Gastrocnemius medialis (tissue), 4 donors: ENCODE measurements around the gene NOC4L.

ENCODE experiments used
- POLR2A ChIP-seq, 2 donors: fragments of 450-650 bp; IDR thresholded peaks; one replicate each; pipeline ENCODE4 v1.6.1; 2017; ENCODE audit warnings: antibody characterized with exemption in 2 of 2, mild to moderate bottlenecking in 2 of 2, moderate library complexity in 2 of 2
- TF ChIP-seq, protein P1 (sequence below), 5 experiments: fragments of 450-650 bp in 3 of 5; fragments of 200-600 bp in 2 of 5; sonication (generic) in 2 of 5; IDR thresholded peaks in 4 of 5; conservative IDR thresholded peaks in 1 of 5; 1 replicate in 4 of 5; 2 replicates in 1 of 5; pipeline ENCODE4 v1.5.1; 2016 to 2019; ENCODE audit warnings: antibody characterized with exemption in 5 of 5, mild to moderate bottlenecking in 3 of 5, moderate library complexity in 3 of 5

DNA sequence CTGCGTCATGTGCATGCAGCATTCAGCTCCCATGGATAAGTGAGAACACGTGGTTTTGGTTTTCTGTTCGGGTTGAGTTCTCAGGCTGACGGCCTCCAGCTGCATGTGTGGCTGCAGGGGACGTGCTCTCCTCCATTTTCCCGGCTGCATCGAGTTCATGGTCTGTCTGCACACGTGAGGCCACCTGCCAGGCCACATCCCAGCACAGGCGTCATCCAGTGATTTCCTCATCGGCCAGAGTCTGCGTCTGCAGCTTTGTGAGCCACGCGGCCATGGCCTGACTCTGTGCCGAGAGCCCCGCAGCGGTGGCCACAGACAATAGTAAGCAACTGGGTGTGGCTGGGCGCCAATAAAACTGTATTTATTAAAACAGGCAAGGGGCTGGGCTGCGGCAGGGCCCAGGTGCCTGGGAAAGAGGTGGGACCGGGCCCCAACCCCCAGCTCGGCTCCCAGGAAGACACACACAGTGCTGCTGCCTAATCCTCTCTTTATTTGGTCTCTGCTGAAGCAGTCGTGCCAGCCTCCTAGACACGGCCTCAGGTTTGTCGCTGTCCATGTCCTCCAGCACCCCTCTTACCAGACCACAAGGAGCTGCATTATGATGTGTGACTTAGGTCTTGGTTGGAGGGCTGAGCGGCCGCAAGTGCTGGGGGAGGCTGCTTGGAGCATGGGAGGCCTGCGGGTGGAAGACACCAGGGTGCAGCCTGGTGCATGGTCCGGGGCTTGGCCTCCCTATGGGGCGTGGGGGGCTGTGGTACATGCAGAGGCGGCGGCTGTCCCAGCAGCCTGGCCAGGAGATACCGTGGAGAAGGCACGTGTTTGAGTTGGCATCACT lies 52.0 kb downstream of the NOC4L start:
- no peak for TF ChIP-seq POLR2A (IDR thresholded peaks at IDR 0.05)
- TF ChIP-seq, protein P1, sequence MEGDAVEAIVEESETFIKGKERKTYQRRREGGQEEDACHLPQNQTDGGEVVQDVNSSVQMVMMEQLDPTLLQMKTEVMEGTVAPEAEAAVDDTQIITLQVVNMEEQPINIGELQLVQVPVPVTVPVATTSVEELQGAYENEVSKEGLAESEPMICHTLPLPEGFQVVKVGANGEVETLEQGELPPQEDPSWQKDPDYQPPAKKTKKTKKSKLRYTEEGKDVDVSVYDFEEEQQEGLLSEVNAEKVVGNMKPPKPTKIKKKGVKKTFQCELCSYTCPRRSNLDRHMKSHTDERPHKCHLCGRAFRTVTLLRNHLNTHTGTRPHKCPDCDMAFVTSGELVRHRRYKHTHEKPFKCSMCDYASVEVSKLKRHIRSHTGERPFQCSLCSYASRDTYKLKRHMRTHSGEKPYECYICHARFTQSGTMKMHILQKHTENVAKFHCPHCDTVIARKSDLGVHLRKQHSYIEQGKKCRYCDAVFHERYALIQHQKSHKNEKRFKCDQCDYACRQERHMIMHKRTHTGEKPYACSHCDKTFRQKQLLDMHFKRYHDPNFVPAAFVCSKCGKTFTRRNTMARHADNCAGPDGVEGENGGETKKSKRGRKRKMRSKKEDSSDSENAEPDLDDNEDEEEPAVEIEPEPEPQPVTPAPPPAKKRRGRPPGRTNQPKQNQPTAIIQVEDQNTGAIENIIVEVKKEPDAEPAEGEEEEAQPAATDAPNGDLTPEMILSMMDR (IDR thresholded peaks at IDR 0.05 in 4 of 5, conservative IDR thresholded peaks at IDR 0.05 in 1 of 5), result no peak
